ENCODE measurements around the gene ANO9. TPM values are rescaled to one million over a fixed set of nuclear protein-coding genes. Genes with fewer than 3 reads are reported as not detected.
"Not testable (repeated sequence)": the region's sequence is repeated elsewhere in the genome, so short reads cannot be mapped to it uniquely, and the experiment has no call there.

The ANO9 gene
- total RNA-seq, 2 experiments from 2014 or later = 72.6 to 78.9 TPM

DNA sequence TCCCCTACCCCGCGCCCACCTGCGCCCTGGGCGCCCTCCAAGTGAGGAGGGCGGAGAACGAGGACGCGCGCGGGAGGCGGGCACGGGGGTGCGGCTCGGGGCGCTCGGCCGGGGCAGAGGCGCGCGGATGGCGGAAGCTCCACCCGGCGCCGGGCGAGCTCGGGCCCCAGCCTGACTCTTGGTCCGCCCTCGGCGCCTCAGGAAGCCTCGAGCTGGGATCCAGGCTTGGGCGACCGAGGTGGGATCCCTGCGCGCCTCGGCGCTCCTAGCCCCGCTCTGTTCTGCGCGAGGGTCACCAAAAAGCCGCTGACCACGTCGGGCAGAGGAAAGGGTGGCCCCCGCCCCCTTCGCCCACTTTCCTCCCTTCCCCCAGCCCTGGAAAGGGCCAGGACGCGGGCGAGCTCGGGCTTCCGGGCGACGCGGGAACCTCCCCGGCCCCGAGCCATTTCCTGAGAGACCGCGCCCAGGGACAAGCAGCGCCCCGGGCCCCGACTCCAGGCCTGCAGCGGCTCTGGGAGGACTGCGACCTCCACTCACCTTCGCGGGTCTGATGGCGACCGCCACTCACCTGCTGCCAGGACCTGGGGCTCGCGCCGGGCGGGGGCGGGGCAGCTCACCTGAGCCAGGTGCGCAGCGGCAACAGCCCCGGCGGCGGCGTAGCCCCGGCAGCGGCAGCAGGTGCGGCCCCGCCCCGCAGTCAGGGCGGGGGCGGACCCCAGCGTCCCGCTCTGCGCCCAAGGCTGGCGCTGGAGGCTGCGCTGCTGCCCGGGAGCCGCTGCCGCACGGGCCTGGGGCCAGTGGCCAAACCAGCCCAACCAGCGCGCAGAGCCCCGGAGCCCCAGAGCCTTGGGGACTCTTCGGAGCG, 24.8 kb downstream of the ANO9 start:
- CTCF ChIA-PET = interaction anchor here (0.9 to 5.4 kb wide), 5 partner anchors 10 to 167 kb away, joined by 4 to 60 read pairs (median 7); partner anchors contain the start of gene PTDSS2
- Mint-ChIP-seq H3K27me3 (ENCODE audit: low read depth) (no peaks in the 10 kb centered on the region), H3K4me1 (ENCODE audit: low read depth) (peaks cover 30% of the 10 kb centered on the region), H3K27ac (peak overlapping the region; percentile 93), H3K4me3 (peak overlapping the region; percentile 97), H3K9me3 (ENCODE audit: insufficient read depth) (no peaks in the 10 kb centered on the region), H3K36me3 (ENCODE audit: low read depth) (peaks cover 8% of the 10 kb centered on the region)
- POLR2A ChIA-PET = interaction anchor here (0.8 to 3.9 kb wide), 12 partner anchors 10 to 148 kb away, joined by 3 to 59 read pairs (median 5); partner anchors contain the start of gene PTDSS2
- DNase-seq (peak; percentile 69), ATAC-seq (peak; percentile 58)

DNA sequence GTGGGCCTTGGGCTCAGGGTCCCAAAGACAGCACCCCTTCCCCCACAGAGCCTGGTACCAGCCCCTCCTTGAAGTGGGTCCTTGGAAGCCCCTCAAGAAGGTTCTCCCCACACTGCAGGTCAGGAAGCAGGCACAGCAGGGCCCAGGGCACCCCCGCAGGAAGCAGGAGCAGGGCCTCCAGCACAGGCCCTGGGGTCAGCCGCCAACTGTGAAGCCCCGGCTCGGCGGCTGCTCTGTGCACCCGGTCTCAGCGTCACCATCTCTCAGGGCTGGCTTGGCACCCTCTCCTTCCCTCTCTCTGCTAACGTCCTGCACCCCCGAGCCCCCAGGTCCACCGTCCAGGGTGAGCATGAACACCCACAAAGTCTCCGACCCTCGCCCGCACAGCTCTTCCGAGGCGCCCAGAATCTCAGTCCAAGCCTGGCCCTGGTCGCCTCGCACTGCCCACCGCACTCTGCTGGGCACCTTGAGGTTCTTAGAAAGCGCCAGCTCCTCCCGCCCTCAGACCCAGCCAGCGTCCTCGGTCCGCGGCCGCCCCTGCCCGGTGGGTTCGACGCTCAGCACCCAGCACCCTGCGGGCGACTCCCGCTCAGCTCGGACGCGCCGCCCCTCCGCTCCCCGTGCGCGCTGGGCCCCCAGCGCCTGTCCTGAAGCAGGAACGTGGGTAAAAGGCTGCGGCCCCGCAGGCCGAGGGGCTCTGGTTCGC, 25.6 kb downstream of the ANO9 start:
- no peaks in the 10 kb centered on the region for H3K9me3 Mint-ChIP-seq (ENCODE audit: insufficient read depth)
- H3K27me3 Mint-ChIP-seq (ENCODE audit: low read depth) = no peaks in the 10 kb centered on the region
- ATAC-seq (peak; percentile 10), DNase-seq (no peak)
- H3K4me3 Mint-ChIP-seq = peak overlapping the region; percentile 97
- peaks cover 30% of the 10 kb centered on the region for H3K4me1 Mint-ChIP-seq (ENCODE audit: low read depth)
- ChIA-PET POLR2A (interaction anchor here (0.8 to 3.9 kb wide), 13 partner anchors 9 to 148 kb away, joined by 3 to 59 read pairs (median 5); partner anchors contain the start of genes PTDSS2 and RNH1), CTCF (interaction anchor here (1.0 to 5.4 kb wide), 5 partner anchors 10 to 166 kb away, joined by 3 to 60 read pairs (median 5); partner anchors contain the start of gene PTDSS2)
- H3K27ac Mint-ChIP-seq = peak overlapping the region; percentile 93
- peaks cover 8% of the 10 kb centered on the region for H3K36me3 Mint-ChIP-seq (ENCODE audit: low read depth)

DNA sequence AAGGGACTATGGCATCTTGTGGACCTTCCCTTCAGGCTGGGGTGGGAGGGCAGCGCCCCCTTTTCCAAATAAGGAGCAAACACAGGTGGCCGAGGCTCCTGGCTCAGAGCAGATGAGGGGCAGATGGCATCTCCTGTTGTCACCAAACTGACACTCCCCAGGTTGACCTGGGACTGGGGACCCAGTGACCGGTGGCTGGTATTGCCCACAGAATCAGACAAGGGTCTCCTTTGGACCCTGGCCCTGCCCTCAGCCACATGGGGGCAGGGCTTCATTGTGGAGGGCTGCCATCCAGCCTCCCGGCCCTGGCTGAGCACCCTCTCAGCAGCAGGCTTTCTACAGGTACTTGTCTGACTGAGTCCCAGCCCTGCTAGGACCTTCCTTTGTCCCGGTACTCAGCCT, 26.2 kb downstream of the ANO9 start:
- DNase-seq = no peak
- ATAC-seq = peak; percentile 18
- H3K4me3 Mint-ChIP-seq = peak overlapping the region; percentile 97

DNA sequence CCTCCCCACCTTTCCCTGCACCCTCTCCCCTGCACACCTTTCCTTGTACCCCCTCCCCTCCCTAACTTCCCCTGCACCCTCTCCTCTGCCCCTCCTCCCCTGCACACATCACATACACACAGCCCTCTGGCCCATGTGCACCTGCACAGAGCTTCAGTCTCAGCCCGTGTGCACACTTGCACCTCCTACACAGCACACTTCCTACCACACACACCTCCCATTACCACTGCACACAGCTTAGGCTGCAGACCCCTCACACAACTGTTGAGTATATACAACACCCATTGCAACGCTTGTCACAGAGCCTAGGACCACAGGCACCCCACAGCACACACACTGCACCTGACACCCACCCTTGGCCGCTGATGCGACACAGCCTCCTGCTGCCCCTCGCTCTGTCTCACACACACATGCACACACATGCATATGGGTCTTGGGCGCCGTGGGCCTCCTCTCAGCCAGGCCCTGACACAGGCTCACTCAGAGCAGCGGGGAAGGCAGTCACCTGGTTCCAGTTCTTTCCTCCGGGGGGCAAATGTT, 27.4 kb downstream of the ANO9 start:
- ATAC-seq (peak; percentile 34), DNase-seq (no peak)
- POLR2A ChIA-PET = interaction anchor here (1.1 to 3.9 kb wide), 8 partner anchors 8 to 202 kb away, joined by 3 to 59 read pairs (median 4); partner anchors contain the start of genes ANO9, PTDSS2 and RNH1
- Mint-ChIP-seq H3K36me3 (ENCODE audit: low read depth) (peaks cover 8% of the 10 kb centered on the region), H3K4me3 (peak overlapping the region; percentile 97), H3K4me1 (ENCODE audit: low read depth) (peaks cover 30% of the 10 kb centered on the region), H3K27me3 (ENCODE audit: low read depth) (no peaks in the 10 kb centered on the region), H3K9me3 (ENCODE audit: insufficient read depth) (no peaks in the 10 kb centered on the region), H3K27ac (peak overlapping the region; percentile 93)
- CTCF ChIA-PET = interaction anchor here (0.9 to 5.4 kb wide), 6 partner anchors 8 to 109 kb away, joined by 3 to 60 read pairs (median 4); partner anchors contain the start of genes ANO9 and PTDSS2

More for the DNA sequence above, 26.2 kb downstream of the ANO9 start:
- no peaks in the 10 kb centered on the region for H3K9me3 Mint-ChIP-seq (ENCODE audit: insufficient read depth)
- CTCF ChIA-PET = interaction anchor here (0.8 to 5.4 kb wide), 6 partner anchors 9 to 167 kb away, joined by 3 to 60 read pairs (median 4); partner anchors contain the start of gene PTDSS2
- no peaks in the 10 kb centered on the region for H3K27me3 Mint-ChIP-seq (ENCODE audit: low read depth)
- peaks cover 8% of the 10 kb centered on the region for H3K36me3 Mint-ChIP-seq (ENCODE audit: low read depth)
- H3K27ac Mint-ChIP-seq = peak overlapping the region; percentile 93
- peaks cover 30% of the 10 kb centered on the region for H3K4me1 Mint-ChIP-seq (ENCODE audit: low read depth)
- POLR2A ChIA-PET = interaction anchor here (0.8 to 3.9 kb wide), 8 partner anchors 9 to 103 kb away, joined by 3 to 59 read pairs (median 6); partner anchors contain the start of genes PTDSS2 and RNH1

DNA sequence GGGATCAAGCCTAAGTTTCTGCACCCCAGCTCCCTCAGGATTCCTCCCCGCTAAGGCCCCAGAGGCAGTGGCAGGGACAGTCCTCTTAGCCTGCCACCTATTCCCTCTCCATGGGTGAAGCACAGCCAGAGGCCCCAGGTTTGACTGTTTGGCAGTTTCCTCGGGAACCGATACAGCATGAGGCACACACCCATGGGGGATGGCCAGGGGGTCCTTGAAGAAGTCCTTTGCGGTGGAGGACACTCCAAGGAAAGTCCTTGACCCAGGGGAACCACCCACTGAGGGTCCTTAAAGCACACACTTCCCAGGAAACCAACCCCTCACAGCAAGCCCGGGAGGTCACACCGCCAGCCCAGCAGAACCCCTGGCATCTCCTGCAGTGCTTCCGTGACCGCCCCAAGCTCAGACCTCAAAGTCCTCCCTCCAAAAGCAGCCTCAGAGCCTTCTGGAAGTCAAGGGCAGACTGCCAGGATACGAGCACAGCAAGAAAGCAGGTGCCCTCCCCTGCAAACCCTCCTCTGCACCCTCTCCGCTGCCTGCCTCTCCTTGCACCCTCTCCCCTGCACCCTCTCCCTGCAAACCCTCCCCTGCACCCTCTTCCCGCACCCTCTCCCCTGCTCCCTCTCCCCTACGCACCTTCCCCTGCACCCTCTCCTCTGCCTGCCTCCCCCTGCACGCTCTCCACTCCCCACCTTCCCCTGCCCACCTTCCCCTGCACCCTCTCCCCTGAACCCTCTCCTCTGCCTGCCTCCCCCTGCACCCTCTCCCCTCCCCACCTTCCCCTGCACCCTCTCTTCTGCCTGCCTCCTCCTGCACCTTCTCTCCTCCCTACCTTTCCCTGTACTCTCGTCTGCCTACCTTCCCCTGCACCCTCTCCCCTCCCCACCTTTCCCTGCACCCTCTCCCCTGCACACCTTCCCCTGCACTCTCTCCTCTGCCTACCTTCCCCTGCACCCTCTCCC, 28.4 kb downstream of the ANO9 start:
- Mint-ChIP-seq H3K27ac (peak overlapping the region; percentile 73), H3K27me3 (ENCODE audit: low read depth) (no peaks in the 10 kb centered on the region), H3K9me3 (ENCODE audit: insufficient read depth) (no peaks in the 10 kb centered on the region), H3K4me1 (ENCODE audit: low read depth) (peaks cover 31% of the 10 kb centered on the region), H3K36me3 (ENCODE audit: low read depth) (peaks cover 8% of the 10 kb centered on the region), H3K4me3 (peak overlapping the region; percentile 77)
- ChIA-PET POLR2A (interaction anchor here (1.1 to 3.9 kb wide), 4 partner anchors 7 to 54 kb away, joined by 3 to 59 read pairs (median 12); partner anchors contain the start of gene PTDSS2), CTCF (interaction anchor here (1.5 to 5.4 kb wide), 2 partner anchors 36 to 108 kb away, joined by 4 to 60 read pairs; partner anchors contain the start of gene PTDSS2)
- peak; percentile 52 for DNase-seq
- no peak for ATAC-seq

DNA sequence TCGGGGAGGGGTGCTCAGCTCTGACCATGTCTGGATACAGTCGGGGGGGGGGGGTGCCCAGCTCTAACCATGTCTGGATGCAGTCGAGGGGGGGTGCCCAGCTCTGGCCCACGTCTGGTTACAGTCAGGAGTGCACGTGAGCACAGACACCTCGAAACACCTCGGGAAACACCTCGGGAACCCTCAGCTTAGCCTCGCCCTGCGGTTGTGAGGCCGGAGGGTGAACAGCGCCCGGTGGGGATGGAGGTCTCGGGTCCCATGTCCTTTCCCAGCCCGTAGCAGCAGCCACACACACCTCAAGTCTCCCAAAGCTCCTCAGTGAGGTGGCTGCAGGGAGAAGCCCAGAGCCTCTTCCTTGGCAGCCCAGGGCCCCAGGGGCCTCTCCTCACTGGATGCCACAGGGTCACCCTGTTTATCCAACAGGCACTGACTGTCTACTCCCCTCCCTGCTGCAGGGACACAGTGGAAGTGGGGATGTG, 29.1 kb downstream of the ANO9 start:
- ChIA-PET CTCF (interaction anchor here (1.5 to 5.4 kb wide), 2 partner anchors 36 to 107 kb away, joined by 4 to 60 read pairs; partner anchors contain the start of gene PTDSS2), POLR2A (no interaction called here)
- Mint-ChIP-seq H3K27me3 (ENCODE audit: low read depth) (no peaks in the 10 kb centered on the region), H3K27ac (no peak overlapping the region), H3K36me3 (ENCODE audit: low read depth) (peaks cover 8% of the 10 kb centered on the region), H3K4me1 (ENCODE audit: low read depth) (peaks cover 31% of the 10 kb centered on the region), H3K9me3 (ENCODE audit: insufficient read depth) (no peaks in the 10 kb centered on the region), H3K4me3 (peak overlapping the region; percentile 77)
- DNase-seq (no peak), ATAC-seq (no peak)

DNA sequence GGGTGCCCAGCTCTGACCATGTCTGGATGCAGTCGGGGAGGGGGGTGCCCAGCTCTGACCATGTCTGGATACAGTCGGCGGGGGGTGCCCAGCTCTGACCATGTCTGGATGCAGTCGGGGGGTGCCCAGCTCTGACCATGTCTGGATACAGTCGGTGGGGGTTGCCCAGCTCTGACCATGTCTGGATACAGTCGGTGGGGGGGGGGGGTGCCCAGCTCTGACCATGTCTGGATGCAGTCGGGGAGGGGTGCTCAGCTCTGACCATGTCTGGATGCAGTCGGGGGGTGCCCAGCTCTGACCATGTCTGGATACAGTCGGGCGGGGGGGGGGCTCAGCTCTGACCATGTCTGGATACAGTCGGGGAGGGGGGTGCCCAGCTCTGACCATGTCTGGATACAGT, 30.3 kb downstream of the ANO9 start:
- H3K9me3 Mint-ChIP-seq (ENCODE audit: insufficient read depth); H3K27ac Mint-ChIP-seq; H3K4me3 Mint-ChIP-seq; ATAC-seq; H3K36me3 Mint-ChIP-seq (ENCODE audit: low read depth); H3K27me3 Mint-ChIP-seq (ENCODE audit: low read depth); DNase-seq: not testable (repeated sequence)
- H3K4me1 Mint-ChIP-seq (ENCODE audit: low read depth) = peaks cover 33% of the 10 kb centered on the region
- CTCF ChIA-PET = interaction anchor here (1.0 to 1.5 kb wide), 3 partner anchors 38 to 161 kb away, joined by 3 to 4 read pairs (median 3); no protein-coding TSS in a partner anchor
- POLR2A ChIA-PET = interaction anchor here (1.5 kb wide), 1 partner anchor 95 kb away, joined by 4 read pairs; the partner anchor contains the start of gene RNH1

DNA sequence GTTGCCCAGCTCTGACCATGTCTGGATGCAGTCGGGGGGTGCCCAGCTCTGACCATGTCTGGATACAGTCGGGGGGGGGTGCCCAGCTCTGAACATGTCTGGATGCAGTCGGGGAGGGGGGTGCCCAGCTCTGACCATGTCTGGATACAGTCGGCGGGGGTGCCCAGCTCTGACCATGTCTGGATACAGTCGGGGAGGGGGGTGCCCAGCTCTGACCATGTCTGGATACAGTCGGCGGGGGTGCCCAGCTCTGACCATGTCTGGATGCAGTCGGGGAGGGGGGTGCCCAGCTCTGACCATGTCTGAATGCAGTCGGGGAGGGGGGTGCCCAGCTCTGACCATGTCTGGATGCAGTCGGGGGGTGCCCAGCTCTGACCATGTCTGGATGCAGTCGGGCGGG, 31.1 kb downstream of the ANO9 start:
- not testable (repeated sequence) for H3K4me3 Mint-ChIP-seq; H3K36me3 Mint-ChIP-seq (ENCODE audit: low read depth); ATAC-seq; H3K27me3 Mint-ChIP-seq (ENCODE audit: low read depth); DNase-seq; H3K27ac Mint-ChIP-seq; H3K9me3 Mint-ChIP-seq (ENCODE audit: insufficient read depth)
- ChIA-PET CTCF (interaction anchor here (0.9 to 1.5 kb wide), 3 partner anchors 38 to 160 kb away, joined by 3 read pairs; no protein-coding TSS in a partner anchor), POLR2A (interaction anchor here (0.9 to 1.5 kb wide), 2 partner anchors 37 to 96 kb away, joined by 3 to 4 read pairs; partner anchors contain the start of gene RNH1)
- peaks cover 34% of the 10 kb centered on the region for H3K4me1 Mint-ChIP-seq (ENCODE audit: low read depth)

DNA sequence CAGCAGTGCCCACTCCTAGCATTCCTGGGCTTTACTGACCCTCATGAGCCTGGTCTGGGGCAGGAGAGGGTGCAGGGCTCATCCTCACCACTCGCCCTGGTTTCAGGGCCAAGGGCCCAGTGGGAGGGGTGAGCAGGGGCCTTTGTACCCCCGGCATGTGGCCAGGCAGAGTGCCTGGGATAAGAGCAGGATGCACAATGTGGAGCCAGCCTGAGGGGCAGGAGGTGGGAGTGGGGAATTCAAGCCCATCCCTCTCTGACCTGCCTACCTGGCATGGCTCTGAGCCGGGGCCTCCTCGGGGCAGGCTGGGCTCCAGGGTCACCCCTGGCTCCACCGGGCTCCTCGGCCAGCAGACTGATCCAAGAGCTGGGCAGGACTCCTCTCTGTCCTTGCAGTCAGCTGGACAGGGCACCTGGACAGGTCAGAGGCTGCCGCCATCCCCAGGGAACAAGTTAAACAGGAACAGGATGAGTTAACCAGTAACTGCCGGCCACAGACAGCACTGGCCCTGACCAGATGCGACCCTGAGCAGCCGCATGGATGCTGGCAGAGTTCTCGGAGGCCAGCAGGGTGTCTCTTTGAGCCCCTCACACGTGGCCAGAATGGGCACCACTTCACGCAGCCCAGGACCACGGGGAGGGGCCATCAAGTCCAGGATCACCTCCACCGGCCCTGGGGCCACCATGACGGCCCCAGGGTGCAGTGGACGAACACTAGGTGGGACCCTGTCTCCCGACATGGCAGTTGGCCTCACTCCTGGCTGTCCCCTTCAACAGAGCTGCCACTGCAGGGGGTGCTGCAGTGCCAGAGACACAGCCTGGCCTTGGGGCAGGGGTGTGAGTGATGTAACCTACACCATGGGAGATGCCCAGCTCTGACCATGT, 32.0 kb downstream of the ANO9 start:
- Mint-ChIP-seq H3K9me3 (ENCODE audit: insufficient read depth) (no peaks in the 10 kb centered on the region), H3K27ac (no peak overlapping the region), H3K4me3 (no peak overlapping the region), H3K4me1 (ENCODE audit: low read depth) (peaks cover 33% of the 10 kb centered on the region), H3K27me3 (ENCODE audit: low read depth) (no peaks in the 10 kb centered on the region), H3K36me3 (ENCODE audit: low read depth) (peaks cover 10% of the 10 kb centered on the region)
- no peak for ATAC-seq
- DNase-seq = no peak
- ChIA-PET CTCF (interaction anchor here (0.9 kb wide), 1 partner anchor 109 kb away, joined by 3 read pairs; no protein-coding TSS in a partner anchor), POLR2A (interaction anchor here (0.9 to 1.5 kb wide), 2 partner anchors 38 to 97 kb away, joined by 3 to 4 read pairs; partner anchors contain the start of gene RNH1)
